ENCODE results near the gene ELOVL2. TPM values are rescaled to one million over a fixed set of nuclear protein-coding genes. Genes with fewer than 3 reads are reported as not detected.

ELOVL2 gene
- total RNA-seq, 1 experiment from 2014 or later = 12.7 TPM

- no peak for DNase-seq (ENCODE audit: low spot score)
- Histone ChIP-seq H3K27ac (ENCODE audit: low read depth, low read length, poor library complexity, severe bottlenecking) (no peak overlapping the region), H3K9me3 (ENCODE audit: low read depth, low read length, poor library complexity, severe bottlenecking) (no peaks in the 10 kb centered on the region), H3K27me3 (replicated peaks; ENCODE audit: insufficient read depth, low read depth, low read length, poor library complexity) (no peaks in the 10 kb centered on the region), H3K4me1 (ENCODE audit: insufficient read depth, low read length, poor library complexity, severe bottlenecking) (peaks cover 23% of the 10 kb centered on the region), H3K4me3 (ENCODE audit: low read depth, low read length, poor library complexity, severe bottlenecking) (no peak overlapping the region), H3K36me3 (ENCODE audit: insufficient read depth, low read length, poor library complexity, severe bottlenecking) (no peaks in the 10 kb centered on the region)
- TF ChIP-seq CTCF (conservative IDR thresholded peaks at IDR 0.05; ENCODE audit: low read depth, low read length) (no peak), EZH2 (IDR thresholded peaks at IDR 0.05; ENCODE audit: borderline replicate concordance, low read depth, low read length, poor library complexity, severe bottlenecking) (no peak)
- no TSS peak for BruUV-seq (replicated peaks)
- ChIA-PET CTCF (interaction anchor here (0.8 kb wide), 1 partner anchor 29 kb away, joined by 3 read pairs; no protein-coding TSS in a partner anchor), POLR2A (ENCODE audit: low non-redundant PET) (interaction anchor here (0.6 kb wide), 1 partner anchor 116 kb away, joined by 3 read pairs; no protein-coding TSS in a partner anchor)
- intact Hi-C loops (cut with micrococcal nuclease; ENCODE audit: unreplicated experiment) = no loop called here
Observed at GRCh38 chr6:11040134-11040533, 4.0 kb downstream of the ELOVL2 start.

- H3K9me3 ChIP-seq (ENCODE audit: low read depth, low read length, poor library complexity, severe bottlenecking) = no peaks in the 10 kb centered on the region
- no peak overlapping the region for H3K4me3 ChIP-seq (ENCODE audit: low read depth, low read length, poor library complexity, severe bottlenecking)
- ChIA-PET CTCF (no interaction called here), POLR2A (ENCODE audit: low non-redundant PET) (no interaction called here)
- intact Hi-C loops (cut with micrococcal nuclease; ENCODE audit: unreplicated experiment) = no loop called here
- no TSS peak for BruUV-seq (replicated peaks)
- no peaks in the 10 kb centered on the region for H3K27me3 ChIP-seq (replicated peaks; ENCODE audit: insufficient read depth, low read depth, low read length, poor library complexity)
- no peaks in the 10 kb centered on the region for H3K36me3 ChIP-seq (ENCODE audit: insufficient read depth, low read length, poor library complexity, severe bottlenecking)
- H3K27ac ChIP-seq (ENCODE audit: low read depth, low read length, poor library complexity, severe bottlenecking) = no peak overlapping the region
- peaks cover 23% of the 10 kb centered on the region for H3K4me1 ChIP-seq (ENCODE audit: insufficient read depth, low read length, poor library complexity, severe bottlenecking)
- DNase-seq (ENCODE audit: low spot score) = no peak
- TF ChIP-seq CTCF (conservative IDR thresholded peaks at IDR 0.05; ENCODE audit: low read depth, low read length) (no peak), EZH2 (IDR thresholded peaks at IDR 0.05; ENCODE audit: borderline replicate concordance, low read depth, low read length, poor library complexity, severe bottlenecking) (no peak)
Observed at GRCh38 chr6:11039040-11039439, 5.1 kb downstream of the ELOVL2 start.

- Histone ChIP-seq H3K27ac (ENCODE audit: low read depth, low read length, poor library complexity, severe bottlenecking) (no peak overlapping the region), H3K9me3 (ENCODE audit: low read depth, low read length, poor library complexity, severe bottlenecking) (no peaks in the 10 kb centered on the region), H3K27me3 (replicated peaks; ENCODE audit: insufficient read depth, low read depth, low read length, poor library complexity) (no peaks in the 10 kb centered on the region), H3K4me1 (ENCODE audit: insufficient read depth, low read length, poor library complexity, severe bottlenecking) (peaks cover 18% of the 10 kb centered on the region), H3K4me3 (ENCODE audit: low read depth, low read length, poor library complexity, severe bottlenecking) (no peak overlapping the region), H3K36me3 (ENCODE audit: insufficient read depth, low read length, poor library complexity, severe bottlenecking) (no peaks in the 10 kb centered on the region)
- CTCF ChIA-PET = no interaction called here
- POLR2A ChIA-PET (ENCODE audit: low non-redundant PET) = no interaction called here
- no peak for DNase-seq (ENCODE audit: low spot score)
- no peak for TF ChIP-seq CTCF (conservative IDR thresholded peaks at IDR 0.05; ENCODE audit: low read depth, low read length)
- no peak for TF ChIP-seq EZH2 (IDR thresholded peaks at IDR 0.05; ENCODE audit: borderline replicate concordance, low read depth, low read length, poor library complexity, severe bottlenecking)
- no TSS peak for BruUV-seq (replicated peaks)
- intact Hi-C loops (cut with micrococcal nuclease; ENCODE audit: unreplicated experiment) = no loop called here
Observed at GRCh38 chr6:11036977-11037430, 7.1 kb downstream of the ELOVL2 start.
